Activated naive CD4-positive, alpha-beta T cell treated with anti-CD3 and anti-CD28 coated beads, Interleukin-2, amount 50 U/mL, for 16 hours (primary cell): ENCODE results near the gene HEPN1.

Source experiments
- DNase-seq: peaks from one replicate; pipeline ENCODE4 v3.0.0-alpha.2; 2020

The HEPN1 gene

GRCh38 chr11:124902616-124903015 is 16.4 kb upstream of the HEPN1 start:
- no peak for DNase-seq

GRCh38 chr11:124915541-124916369 is 3.3 kb upstream of the HEPN1 start:
- no peak for DNase-seq

GRCh38 chr11:124916370-124916710 is 2.7 kb upstream of the HEPN1 start:
- DNase-seq: no peak

GRCh38 chr11:124917115-124917637 is 1.9 kb upstream of the HEPN1 start:
- no peak for DNase-seq

GRCh38 chr11:124919898-124920297 is 848 bp downstream of the HEPN1 start:
- DNase-seq: no peak

GRCh38 chr11:124920356-124920755 is 1.3 kb downstream of the HEPN1 start:
- no peak for DNase-seq

- peak; percentile 84 for DNase-seq
Measured at GRCh38 chr11:124920870-124921609, 2.0 kb downstream of the HEPN1 start.

- no peak for DNase-seq
Measured at GRCh38 chr11:124922831-124923230, 3.8 kb downstream of the HEPN1 start.

GRCh38 chr11:124923296-124923695 is 4.2 kb downstream of the HEPN1 start:
- no peak for DNase-seq

- no peak for DNase-seq
Measured at GRCh38 chr11:124928942-124929665, 10.1 kb downstream of the HEPN1 start.

GRCh38 chr11:124930799-124931198 is 11.7 kb downstream of the HEPN1 start:
- no peak for DNase-seq

- no peak for DNase-seq
Measured at GRCh38 chr11:124934862-124935547, 16.0 kb downstream of the HEPN1 start.

GRCh38 chr11:124935548-124936514 is 16.8 kb downstream of the HEPN1 start, which contains the start of gene HEPACAM:
HEPACAM (minus strand) TSS chr11:124936047; CDS start chr11:124936006, 41 bp downstream.
- no peak for DNase-seq

GRCh38 chr11:124937336-124937935 is 18.4 kb downstream of the HEPN1 start:
- no peak for DNase-seq

- no peak for DNase-seq
Measured at GRCh38 chr11:124938206-124938765, 19.2 kb downstream of the HEPN1 start.

- DNase-seq: no peak
Measured at GRCh38 chr11:124938970-124939369, 19.9 kb downstream of the HEPN1 start.

GRCh38 chr11:124941703-124942102 is 22.7 kb downstream of the HEPN1 start:
- DNase-seq: no peak

GRCh38 chr11:124942466-124943253 is 23.6 kb downstream of the HEPN1 start:
- DNase-seq: no peak

GRCh38 chr11:124943254-124943616 is 24.2 kb downstream of the HEPN1 start:
- no peak for DNase-seq

GRCh38 chr11:124943741-124944140 is 24.7 kb downstream of the HEPN1 start:
- DNase-seq: no peak
